Lower leg skin (tissue), 4 donors: ENCODE data around the gene THADA. TPM values are rescaled to one million over a fixed set of nuclear protein-coding genes. Genes with fewer than 3 reads are reported as not detected.
"Not testable (repeated sequence)": the region's sequence is repeated elsewhere in the genome, so short reads cannot be mapped to it uniquely, and the experiment has no call there.

Experiments used
- DNase-seq, 2 donors: peaks; one replicate each; pipeline ENCODE4 v3.0.0-alpha.2; 2019; ENCODE audit warnings: low spot score in 2 of 2
- H3K4me3 ChIP-seq: fragments of 200-600 bp; sonication (generic); 2 replicates; pipeline ENCODE4 v1.5.1; 2017; ENCODE audit warnings: mild to moderate bottlenecking, low read depth; ENCODE audit not compliant: poor library complexity, severe bottlenecking
- CTCF ChIP-seq, 3 donors: fragments of 450-650 bp; IDR thresholded peaks; one replicate each; pipeline ENCODE4 v1.5.1; 2016; ENCODE audit warnings: antibody characterized with exemption in 3 of 3, mild to moderate bottlenecking in 3 of 3, moderate library complexity in 2 of 3
- POLR2A ChIP-seq, 2 donors: fragments of 450-650 bp; IDR thresholded peaks; one replicate each; pipeline ENCODE4 v1.6.1; 2016 to 2017; ENCODE audit warnings: antibody characterized with exemption in 2 of 2, mild to moderate bottlenecking in 1 of 2, moderate library complexity in 1 of 2
- WGBS, 2 donors: methylation state at CpG; one replicate each; pipeline ENCODE4 v1.1.5; 2018; 5-methylcytosine and 5-hydroxymethylcytosine counted together
- intact Hi-C: fragments of 100-400 bp; cut with DNase I; formaldehyde crosslinking; loops from one replicate; pipeline ENCODE4 v1.15.0; 2023; ENCODE audit warnings: low total_unique reads
- total RNA-seq, 4 donors: library from RNA; depleted of rRNA; stranded (reverse); fragments of >200 nt; gene quantifications; one replicate each; pipeline ENCODE4 v1.1.0, GENCODE V29; 2016

The THADA gene
- total RNA-seq, 4 donors from 2014 or later = 19.5 to 26.4 (median 22.2) TPM

GRCh38 chr2:43193652-43194120, 402.2 kb downstream of the THADA start:
- intact Hi-C loops = no loop called here
- TF ChIP-seq CTCF (IDR thresholded peaks at IDR 0.05) (no peak), POLR2A (IDR thresholded peaks at IDR 0.05) (no peak)
- no peak overlapping the region for H3K4me3 ChIP-seq
- 90 to 92% methylated on average over 4 of the region's 4 CpGs for WGBS, 2 donors
- no peak for DNase-seq

GRCh38 chr2:43192744-43193651, 402.8 kb downstream of the THADA start:
- no peak overlapping the region for H3K4me3 ChIP-seq
- WGBS, 2 donors = 90 to 92% methylated on average over 11 to 12 of the region's 12 CpGs
- TF ChIP-seq CTCF (IDR thresholded peaks at IDR 0.05) (no peak), POLR2A (IDR thresholded peaks at IDR 0.05) (no peak)
- intact Hi-C loops = no loop called here
- no peak for DNase-seq

GRCh38 chr2:43191947-43192516, 403.8 kb downstream of the THADA start:
- no peak for DNase-seq
- intact Hi-C loops = no loop called here
- 96 to 98% methylated on average over 3 of the region's 3 CpGs for WGBS, 2 donors
- TF ChIP-seq POLR2A (IDR thresholded peaks at IDR 0.05) (no peak), CTCF (IDR thresholded peaks at IDR 0.05) (no peak)
- no peak overlapping the region for H3K4me3 ChIP-seq

- 89 to 95% methylated on average over 10 of the region's 10 CpGs for WGBS, 2 donors
- TF ChIP-seq POLR2A (IDR thresholded peaks at IDR 0.05) (no peak), CTCF (IDR thresholded peaks at IDR 0.05) (no peak)
- H3K4me3 ChIP-seq = no peak overlapping the region
- no peak for DNase-seq
- intact Hi-C loops = no loop called here
Measured at GRCh38 chr2:43190311-43191052, 405.4 kb downstream of the THADA start.

DNA sequence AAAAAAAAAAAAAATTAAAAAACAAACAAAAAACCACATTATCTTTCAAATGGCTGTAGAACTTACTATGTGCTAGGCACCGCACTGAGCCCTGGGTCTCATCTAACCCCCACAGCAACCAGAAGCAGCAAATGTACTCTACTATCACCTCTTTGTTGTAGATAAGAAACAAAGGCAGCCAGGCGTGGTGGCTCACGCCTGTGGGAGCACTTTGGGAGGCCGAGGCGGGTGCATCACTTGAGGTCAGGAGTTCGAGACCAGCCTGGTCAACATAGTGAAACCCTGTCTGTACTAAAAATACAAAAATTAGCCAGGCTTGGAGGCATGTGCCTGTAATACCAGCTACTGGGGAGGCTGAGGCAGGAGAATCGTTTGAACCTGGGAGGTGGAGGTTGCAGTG, 406.0 kb downstream of the THADA start:
- intact Hi-C loops = not testable (repeated sequence)

More for the DNA sequence above, 406.0 kb downstream of the THADA start:
- H3K4me3 ChIP-seq, DNase-seq: not testable (repeated sequence)
- WGBS, 2 donors = 94 to 95% methylated on average over 7 of the region's 7 CpGs
